Esophagus muscularis mucosa (tissue), 3 donors: ENCODE data around the gene SLC37A4.

ENCODE experiments used
- CTCF ChIP-seq, 3 experiments: fragments of 200-600 bp in 2 of 3; fragments of 450-650 bp in 1 of 3; sonication (generic) in 2 of 3; IDR thresholded peaks; one replicate each; pipeline ENCODE4 v1.5.1; 2017 to 2019; ENCODE audit warnings: antibody characterized with exemption in 3 of 3, mild to moderate bottlenecking in 2 of 3, moderate library complexity in 1 of 3
- EP300 ChIP-seq: sonication (generic); formaldehyde crosslinking; IDR thresholded peaks from one replicate; pipeline ENCODE4 v1.6.1; 2017; ENCODE audit warnings: antibody characterized with exemption

DNA sequence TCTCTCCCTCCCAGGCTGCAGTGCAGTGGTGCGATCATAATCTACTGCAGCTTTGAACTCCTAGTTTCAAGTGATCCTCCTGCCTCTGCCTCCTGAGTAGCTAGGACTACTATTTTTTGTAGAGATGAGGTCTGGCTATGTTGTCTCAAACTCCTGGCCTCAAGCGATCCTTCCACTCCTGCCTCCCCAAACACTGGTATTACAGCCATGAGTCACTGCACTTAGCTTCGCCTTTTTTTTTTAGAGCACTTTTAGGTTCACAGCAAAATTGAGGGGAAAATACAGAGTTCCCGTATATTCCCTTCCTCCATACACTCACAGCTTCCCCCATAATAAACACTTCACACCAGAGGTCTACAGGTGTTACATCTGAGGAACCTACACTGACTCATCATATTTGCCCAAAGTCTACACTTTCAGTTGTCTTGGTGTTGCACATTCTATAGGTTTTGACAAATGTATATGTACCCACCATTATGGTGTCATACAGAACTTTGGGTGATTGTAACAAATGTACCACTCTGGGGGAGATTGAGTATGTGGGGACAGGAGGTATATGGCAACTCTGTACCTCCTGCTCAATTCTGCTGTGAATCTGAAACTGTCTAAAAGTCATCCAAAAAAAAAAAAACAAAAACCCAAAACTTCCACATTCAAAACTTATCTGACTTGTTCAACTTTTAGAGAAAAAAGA is 11.3 kb upstream of the SLC37A4 start:
- TF ChIP-seq EP300 (no peak), CTCF (IDR thresholded peaks at IDR 0.05) (no peak)
